ENCODE measurements around the gene CDH2.

The CDH2 gene

DNA sequence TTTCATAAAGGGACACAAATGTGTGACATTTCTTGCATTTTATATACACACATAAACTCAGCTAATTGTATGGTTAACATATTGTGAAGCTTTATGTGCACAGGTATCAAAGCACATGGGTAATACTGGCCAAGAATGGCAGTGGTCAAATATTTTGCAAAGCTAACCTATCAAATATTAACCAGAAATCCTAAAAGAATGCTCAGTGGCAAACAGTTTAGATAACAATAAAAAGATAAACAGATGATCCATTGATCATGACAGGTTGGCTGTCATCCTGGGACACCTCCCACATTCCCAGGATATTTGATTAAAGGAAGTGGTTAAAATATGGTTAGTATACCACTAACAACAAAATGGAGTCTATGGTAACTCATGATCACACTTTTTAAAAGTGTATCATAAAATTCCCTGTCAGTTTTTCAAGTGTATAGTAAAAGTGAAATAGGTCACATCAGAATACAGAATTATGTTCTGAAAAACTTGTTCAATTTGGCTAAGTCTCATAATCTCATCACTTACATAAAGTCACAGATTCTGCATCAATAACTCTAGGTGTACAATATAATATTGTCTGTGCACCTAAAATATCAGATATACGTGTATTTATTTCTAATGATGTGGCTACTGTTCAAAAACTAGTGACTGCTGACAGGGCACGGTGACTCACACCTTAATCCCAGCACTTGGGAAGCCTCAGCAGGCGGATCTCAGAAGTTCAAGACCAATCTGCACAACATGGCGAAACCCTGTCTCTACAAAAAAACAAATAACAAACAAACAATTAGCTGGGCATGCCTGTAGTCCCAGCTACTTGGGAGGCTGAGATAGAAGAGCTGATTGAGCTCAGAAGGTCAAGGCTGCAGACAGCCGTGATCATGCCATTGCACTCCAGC is 48.9 kb downstream of the CDH2 start:
- ATAC-seq: peak; percentile 19; the same call in 1 of the 3 replicates
- TF ChIP-seq, protein P1, sequence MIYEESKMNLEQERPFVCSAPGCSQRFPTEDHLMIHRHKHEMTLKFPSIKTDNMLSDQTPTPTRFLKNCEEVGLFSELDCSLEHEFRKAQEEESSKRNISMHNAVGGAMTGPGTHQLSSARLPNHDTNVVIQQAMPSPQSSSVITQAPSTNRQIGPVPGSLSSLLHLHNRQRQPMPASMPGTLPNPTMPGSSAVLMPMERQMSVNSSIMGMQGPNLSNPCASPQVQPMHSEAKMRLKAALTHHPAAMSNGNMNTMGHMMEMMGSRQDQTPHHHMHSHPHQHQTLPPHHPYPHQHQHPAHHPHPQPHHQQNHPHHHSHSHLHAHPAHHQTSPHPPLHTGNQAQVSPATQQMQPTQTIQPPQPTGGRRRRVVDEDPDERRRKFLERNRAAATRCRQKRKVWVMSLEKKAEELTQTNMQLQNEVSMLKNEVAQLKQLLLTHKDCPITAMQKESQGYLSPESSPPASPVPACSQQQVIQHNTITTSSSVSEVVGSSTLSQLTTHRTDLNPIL (CRISPR knock-in tag; IDR thresholded peaks at IDR 0.05; ENCODE audit: low read depth): no peak
- TF ChIP-seq, protein P2, sequence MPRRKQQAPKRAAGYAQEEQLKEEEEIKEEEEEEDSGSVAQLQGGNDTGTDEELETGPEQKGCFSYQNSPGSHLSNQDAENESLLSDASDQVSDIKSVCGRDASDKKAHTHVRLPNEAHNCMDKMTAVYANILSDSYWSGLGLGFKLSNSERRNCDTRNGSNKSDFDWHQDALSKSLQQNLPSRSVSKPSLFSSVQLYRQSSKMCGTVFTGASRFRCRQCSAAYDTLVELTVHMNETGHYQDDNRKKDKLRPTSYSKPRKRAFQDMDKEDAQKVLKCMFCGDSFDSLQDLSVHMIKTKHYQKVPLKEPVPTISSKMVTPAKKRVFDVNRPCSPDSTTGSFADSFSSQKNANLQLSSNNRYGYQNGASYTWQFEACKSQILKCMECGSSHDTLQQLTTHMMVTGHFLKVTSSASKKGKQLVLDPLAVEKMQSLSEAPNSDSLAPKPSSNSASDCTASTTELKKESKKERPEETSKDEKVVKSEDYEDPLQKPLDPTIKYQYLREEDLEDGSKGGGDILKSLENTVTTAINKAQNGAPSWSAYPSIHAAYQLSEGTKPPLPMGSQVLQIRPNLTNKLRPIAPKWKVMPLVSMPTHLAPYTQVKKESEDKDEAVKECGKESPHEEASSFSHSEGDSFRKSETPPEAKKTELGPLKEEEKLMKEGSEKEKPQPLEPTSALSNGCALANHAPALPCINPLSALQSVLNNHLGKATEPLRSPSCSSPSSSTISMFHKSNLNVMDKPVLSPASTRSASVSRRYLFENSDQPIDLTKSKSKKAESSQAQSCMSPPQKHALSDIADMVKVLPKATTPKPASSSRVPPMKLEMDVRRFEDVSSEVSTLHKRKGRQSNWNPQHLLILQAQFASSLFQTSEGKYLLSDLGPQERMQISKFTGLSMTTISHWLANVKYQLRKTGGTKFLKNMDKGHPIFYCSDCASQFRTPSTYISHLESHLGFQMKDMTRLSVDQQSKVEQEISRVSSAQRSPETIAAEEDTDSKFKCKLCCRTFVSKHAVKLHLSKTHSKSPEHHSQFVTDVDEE (CRISPR knock-in tag; IDR thresholded peaks at IDR 0.05): no peak
- TF ChIP-seq RARB (CRISPR knock-in tag; IDR thresholded peaks at IDR 0.05) (no peak), BACH2 (CRISPR knock-in tag; IDR thresholded peaks at IDR 0.05; ENCODE audit: borderline replicate concordance) (no peak)

DNA sequence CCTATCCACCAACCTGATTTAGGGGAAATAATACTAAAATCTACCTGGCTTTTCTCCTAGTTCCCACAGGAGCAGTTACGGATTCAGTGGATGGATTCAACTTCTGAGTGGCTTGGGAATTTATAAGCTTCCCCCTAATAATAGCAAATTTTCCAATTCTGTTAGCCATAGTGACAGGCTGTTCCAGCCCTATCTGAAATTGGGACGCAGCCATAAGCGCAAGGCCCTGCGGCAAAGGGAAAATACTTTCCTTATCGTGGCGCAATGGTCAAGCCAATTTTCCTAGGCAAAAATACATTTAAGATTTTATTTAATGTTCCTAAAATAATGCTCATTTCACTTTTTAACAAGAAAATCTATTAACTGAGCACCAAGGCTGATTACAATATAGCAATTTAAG is 49.7 kb downstream of the CDH2 start:
- TF ChIP-seq, protein P2 (CRISPR knock-in tag; IDR thresholded peaks at IDR 0.05): no peak
- no peak for TF ChIP-seq RARB (CRISPR knock-in tag; IDR thresholded peaks at IDR 0.05)
- TF ChIP-seq, protein P3, sequence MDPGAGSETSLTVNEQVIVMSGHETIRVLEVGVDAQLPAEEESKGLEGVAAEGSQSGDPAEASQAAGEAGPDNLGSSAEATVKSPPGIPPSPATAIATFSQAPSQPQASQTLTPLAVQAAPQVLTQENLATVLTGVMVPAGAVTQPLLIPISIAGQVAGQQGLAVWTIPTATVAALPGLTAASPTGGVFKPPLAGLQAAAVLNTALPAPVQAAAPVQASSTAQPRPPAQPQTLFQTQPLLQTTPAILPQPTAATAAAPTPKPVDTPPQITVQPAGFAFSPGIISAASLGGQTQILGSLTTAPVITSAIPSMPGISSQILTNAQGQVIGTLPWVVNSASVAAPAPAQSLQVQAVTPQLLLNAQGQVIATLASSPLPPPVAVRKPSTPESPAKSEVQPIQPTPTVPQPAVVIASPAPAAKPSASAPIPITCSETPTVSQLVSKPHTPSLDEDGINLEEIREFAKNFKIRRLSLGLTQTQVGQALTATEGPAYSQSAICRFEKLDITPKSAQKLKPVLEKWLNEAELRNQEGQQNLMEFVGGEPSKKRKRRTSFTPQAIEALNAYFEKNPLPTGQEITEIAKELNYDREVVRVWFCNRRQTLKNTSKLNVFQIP (CRISPR knock-in tag; IDR thresholded peaks at IDR 0.05; ENCODE audit: borderline replicate concordance, low read depth): no peak
- TF ChIP-seq ISL1 (CRISPR knock-in tag; IDR thresholded peaks at IDR 0.05): no peak
- TF ChIP-seq SNAI2 (CRISPR knock-in tag; IDR thresholded peaks at IDR 0.05): no peak
- no peak for TF ChIP-seq ESRRG (CRISPR knock-in tag; IDR thresholded peaks at IDR 0.05)
- no peak for TF ChIP-seq TCF4 (CRISPR knock-in tag; IDR thresholded peaks at IDR 0.05; ENCODE audit: borderline replicate concordance)
- TF ChIP-seq, protein P4, sequence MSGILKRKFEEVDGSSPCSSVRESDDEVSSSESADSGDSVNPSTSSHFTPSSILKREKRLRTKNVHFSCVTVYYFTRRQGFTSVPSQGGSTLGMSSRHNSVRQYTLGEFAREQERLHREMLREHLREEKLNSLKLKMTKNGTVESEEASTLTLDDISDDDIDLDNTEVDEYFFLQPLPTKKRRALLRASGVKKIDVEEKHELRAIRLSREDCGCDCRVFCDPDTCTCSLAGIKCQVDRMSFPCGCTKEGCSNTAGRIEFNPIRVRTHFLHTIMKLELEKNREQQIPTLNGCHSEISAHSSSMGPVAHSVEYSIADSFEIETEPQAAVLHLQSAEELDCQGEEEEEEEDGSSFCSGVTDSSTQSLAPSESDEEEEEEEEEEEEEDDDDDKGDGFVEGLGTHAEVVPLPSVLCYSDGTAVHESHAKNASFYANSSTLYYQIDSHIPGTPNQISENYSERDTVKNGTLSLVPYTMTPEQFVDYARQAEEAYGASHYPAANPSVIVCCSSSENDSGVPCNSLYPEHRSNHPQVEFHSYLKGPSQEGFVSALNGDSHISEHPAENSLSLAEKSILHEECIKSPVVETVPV (CRISPR knock-in tag; IDR thresholded peaks at IDR 0.05): no peak
- no peak for TF ChIP-seq OSR1 (CRISPR knock-in tag; IDR thresholded peaks at IDR 0.05)
- no peak for TF ChIP-seq BACH2 (CRISPR knock-in tag; IDR thresholded peaks at IDR 0.05; ENCODE audit: borderline replicate concordance)
- no peak for ATAC-seq

DNA sequence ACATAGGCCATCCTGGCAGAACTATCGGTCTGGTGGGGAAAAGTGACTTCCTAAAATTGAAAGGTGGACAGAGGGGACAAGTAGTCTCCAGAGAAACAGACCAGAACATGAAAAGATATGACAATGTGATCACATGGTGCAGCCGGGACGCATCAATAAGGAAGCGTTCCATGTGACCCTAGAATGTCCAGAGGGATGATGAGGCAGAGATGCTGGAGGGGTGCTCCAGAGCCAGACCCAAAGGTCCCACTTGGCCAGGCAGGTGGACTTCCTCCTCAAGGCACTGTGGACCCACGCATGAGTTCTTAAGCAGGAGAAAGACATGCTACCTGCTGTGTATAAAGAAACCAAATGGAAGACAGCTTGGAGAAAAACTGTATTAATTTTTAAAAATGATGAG is 50.2 kb downstream of the CDH2 start:
- no peak for ATAC-seq
- TF ChIP-seq ZC3H10 (CRISPR knock-in tag; IDR thresholded peaks at IDR 0.05): no peak
- TF ChIP-seq, protein P3 (CRISPR knock-in tag; IDR thresholded peaks at IDR 0.05; ENCODE audit: borderline replicate concordance, low read depth): no peak
- no peak for TF ChIP-seq ZNF8 (CRISPR knock-in tag; IDR thresholded peaks at IDR 0.05)
- no peak for TF ChIP-seq TOX (CRISPR knock-in tag; IDR thresholded peaks at IDR 0.05; ENCODE audit: borderline replicate concordance)
- TF ChIP-seq, protein P1 (CRISPR knock-in tag; IDR thresholded peaks at IDR 0.05; ENCODE audit: low read depth): no peak
- TF ChIP-seq PPARA (CRISPR knock-in tag; IDR thresholded peaks at IDR 0.05; ENCODE audit: borderline replicate concordance): no peak
- no peak for TF ChIP-seq ISL1 (CRISPR knock-in tag; IDR thresholded peaks at IDR 0.05)
- TF ChIP-seq ESRRG (CRISPR knock-in tag; IDR thresholded peaks at IDR 0.05): no peak
- TF ChIP-seq ZFP3 (CRISPR knock-in tag; IDR thresholded peaks at IDR 0.05): no peak
- TF ChIP-seq SNAI2 (CRISPR knock-in tag; IDR thresholded peaks at IDR 0.05): no peak
- no peak for TF ChIP-seq ZNF565 (CRISPR knock-in tag; conservative IDR thresholded peaks at IDR 0.05; ENCODE audit: low read depth)
- TF ChIP-seq, protein P5, sequence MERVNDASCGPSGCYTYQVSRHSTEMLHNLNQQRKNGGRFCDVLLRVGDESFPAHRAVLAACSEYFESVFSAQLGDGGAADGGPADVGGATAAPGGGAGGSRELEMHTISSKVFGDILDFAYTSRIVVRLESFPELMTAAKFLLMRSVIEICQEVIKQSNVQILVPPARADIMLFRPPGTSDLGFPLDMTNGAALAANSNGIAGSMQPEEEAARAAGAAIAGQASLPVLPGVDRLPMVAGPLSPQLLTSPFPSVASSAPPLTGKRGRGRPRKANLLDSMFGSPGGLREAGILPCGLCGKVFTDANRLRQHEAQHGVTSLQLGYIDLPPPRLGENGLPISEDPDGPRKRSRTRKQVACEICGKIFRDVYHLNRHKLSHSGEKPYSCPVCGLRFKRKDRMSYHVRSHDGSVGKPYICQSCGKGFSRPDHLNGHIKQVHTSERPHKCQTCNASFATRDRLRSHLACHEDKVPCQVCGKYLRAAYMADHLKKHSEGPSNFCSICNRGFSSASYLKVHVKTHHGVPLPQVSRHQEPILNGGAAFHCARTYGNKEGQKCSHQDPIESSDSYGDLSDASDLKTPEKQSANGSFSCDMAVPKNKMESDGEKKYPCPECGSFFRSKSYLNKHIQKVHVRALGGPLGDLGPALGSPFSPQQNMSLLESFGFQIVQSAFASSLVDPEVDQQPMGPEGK (CRISPR knock-in tag; IDR thresholded peaks at IDR 0.05; ENCODE audit: borderline replicate concordance): no peak
- TF ChIP-seq ZNF70 (CRISPR knock-in tag; IDR thresholded peaks at IDR 0.05): no peak
